K562 (cell line): ENCODE measurements around the gene KCNAB1. TPM values are rescaled to one million over a fixed set of nuclear protein-coding genes. Genes with fewer than 3 reads are reported as not detected.

Experiments
- ASH1L ChIP-seq: fragments of 450-650 bp; IDR thresholded peaks from 2 replicates; pipeline ENCODE4 v1.6.1; 2018; ENCODE audit warnings: borderline replicate concordance, mild to moderate bottlenecking, low read depth; ENCODE audit not compliant: partially characterized antibody
- CEBPG ChIP-seq, 3 experiments: fragments of 200-800 bp in 1 of 3; sonication (Bioruptor generic) in 1 of 3; sonication (generic) in 1 of 3; formaldehyde crosslinking in 1 of 3; IDR thresholded peaks in 2 of 3; conservative IDR thresholded peaks in 1 of 3; 2 replicates each; pipeline versions ENCODE4 v1.6.1 to v1.8.0; 2016 to 2022; ENCODE audit warnings: missing compliant biosample characterization in 2 of 3, missing genetic modification characterization in 2 of 3, mild to moderate bottlenecking in 1 of 3, missing genetic modification reagents in 1 of 3
- DACH1 ChIP-seq: fragments of 450-650 bp; IDR thresholded peaks from 2 replicates; pipeline ENCODE4 v1.6.1; 2018; ENCODE audit not compliant: partially characterized antibody
- ERF ChIP-seq: fragments of 450-650 bp; formaldehyde crosslinking; IDR thresholded peaks from 2 replicates; pipeline ENCODE4 v1.4.0; 2020; ENCODE audit warnings: mild to moderate bottlenecking, mixed read lengths
- MTA1 ChIP-seq: fragments of 450-650 bp; IDR thresholded peaks from 2 replicates; pipeline ENCODE4 v1.6.1; 2017; ENCODE audit warnings: borderline replicate concordance
- NFATC3 ChIP-seq: fragments of 450-650 bp; IDR thresholded peaks from 2 replicates; pipeline ENCODE4 v1.6.1; 2017; ENCODE audit warnings: mild to moderate bottlenecking
- NONO ChIP-seq, 2 experiments: fragments of 200-400 bp in 1 of 2; fragments of 450-650 bp in 1 of 2; formaldehyde crosslinking in 1 of 2; IDR thresholded peaks; 2 replicates each; pipeline ENCODE4 v1.6.1; 2017; ENCODE audit warnings: low read depth in 2 of 2, mild to moderate bottlenecking in 2 of 2, moderate library complexity in 2 of 2, low read length in 1 of 2
- NR2C1 ChIP-seq, 2 experiments: fragments of 450-650 bp; IDR thresholded peaks; 2 replicates each; pipeline ENCODE4 v1.6.1; 2017; ENCODE audit warnings: mild to moderate bottlenecking in 2 of 2, antibody characterized with exemption in 1 of 2, inconsistent platforms in 1 of 2, missing compliant biosample characterization in 1 of 2, missing genetic modification characterization in 1 of 2
- RCOR1 ChIP-seq, 2 experiments: IDR thresholded peaks; 2 replicates each; pipeline ENCODE4 v1.6.1; 2012; ENCODE audit warnings: low read depth in 2 of 2, low read length in 2 of 2, borderline replicate concordance in 1 of 2, improper control_type of control experiment in 1 of 2
- SIN3A ChIP-seq, 2 experiments: fragments of 150-350 bp in 1 of 2; IDR thresholded peaks; 2 replicates each; pipeline ENCODE4 v1.6.1; 2011 to 2016; ENCODE audit warnings: borderline replicate concordance in 2 of 2, low read depth in 2 of 2, low read length in 2 of 2, mild to moderate bottlenecking in 2 of 2, moderate library complexity in 2 of 2; ENCODE audit not compliant: control insufficient read depth in 1 of 2
- SIN3B ChIP-seq: fragments of 450-650 bp; IDR thresholded peaks from 2 replicates; pipeline ENCODE4 v1.6.1; 2017; ENCODE audit warnings: low read depth, mild to moderate bottlenecking, moderate library complexity
- TCF3 ChIP-seq: sonication (generic); formaldehyde crosslinking; IDR thresholded peaks from 2 replicates; pipeline ENCODE4 v1.4.0; 2020; ENCODE audit warnings: mild to moderate bottlenecking, missing genetic modification reagents
- TEAD1 ChIP-seq, 2 experiments: fragments of 450-650 bp in 1 of 2; sonication (generic) in 1 of 2; formaldehyde crosslinking; IDR thresholded peaks; 2 replicates each; pipeline versions ENCODE4 v1.4.0 to v1.8.0; 2020 to 2022; ENCODE audit warnings: mild to moderate bottlenecking in 2 of 2, missing genetic modification reagents in 1 of 2
- ZNF311 ChIP-seq: fragments of 250-450 bp; sonication (Bioruptor Pico); IDR thresholded peaks from 2 replicates; pipeline ENCODE4 v1.4.0; 2020; ENCODE audit warnings: mild to moderate bottlenecking, moderate library complexity
- polyA plus RNA-seq, 8 experiments: library from polyadenylated mRNA; depleted of rRNA in 4 of 8; stranded (reverse) in 5 of 8; unstranded in 3 of 8; fragments of >200 nt; fragmentation: Nextera tagmentation in 2 of 8; fragmentation: Illumina TruSeq in 1 of 8; extraction: Ambion mirVana in 2 of 8; extraction: Trizol in 1 of 8; gene quantifications; 2 replicates each; pipeline versions ENCODE4 v1.2.1 to v1.2.3, GENCODE V29; 2011 to 2014; ENCODE audit warnings: inconsistent platforms in 1 of 8, missing spikeins in 1 of 8
- total RNA-seq, 7 experiments: library from RNA; depleted of rRNA in 6 of 7; stranded (reverse); fragments of >200 nt in 6 of 7; fragmentation: Illumina TruSeq in 2 of 7; extraction: Trizol in 2 of 7; gene quantifications; 2 replicates each; pipeline versions ENCODE4 v1.2.1 to v1.2.3, GENCODE V29; 2011 to 2021; ENCODE audit warnings: low replicate concordance in 1 of 7
- TF ChIP-seq, protein P1 (sequence below): fragments of 250-450 bp; sonication (Bioruptor Pico); IDR thresholded peaks from 2 replicates; pipeline ENCODE4 v1.8.0; 2022; ENCODE audit warnings: moderate library complexity, mild to moderate bottlenecking, inconsistent platforms
- TF ChIP-seq, protein P2 (sequence below), 2 experiments: IDR thresholded peaks; 2 replicates each; pipeline ENCODE4 v1.6.1; 2012; ENCODE audit warnings: improper control_type of control experiment in 2 of 2, low read depth in 2 of 2, low read length in 2 of 2, borderline replicate concordance in 1 of 2
- TF ChIP-seq, protein P3 (sequence below): sonication (generic); formaldehyde crosslinking; IDR thresholded peaks from 2 replicates; pipeline ENCODE4 v1.9.0; 2022; ENCODE audit warnings: mild to moderate bottlenecking, missing genetic modification reagents
- TF ChIP-seq, protein P4 (sequence below): fragments of 250-450 bp; sonication (Bioruptor Pico); IDR thresholded peaks from 2 replicates; pipeline ENCODE4 v1.8.0; 2022; ENCODE audit warnings: moderate library complexity, mild to moderate bottlenecking, inconsistent platforms

KCNAB1 gene
- total and polyA plus RNA-seq, 9 of the 15 experiments (the other 6 are each of a cell fraction or from before 2014, with no cell fraction given), result 0.14 to 1.2 (median 0.51) TPM

DNA sequence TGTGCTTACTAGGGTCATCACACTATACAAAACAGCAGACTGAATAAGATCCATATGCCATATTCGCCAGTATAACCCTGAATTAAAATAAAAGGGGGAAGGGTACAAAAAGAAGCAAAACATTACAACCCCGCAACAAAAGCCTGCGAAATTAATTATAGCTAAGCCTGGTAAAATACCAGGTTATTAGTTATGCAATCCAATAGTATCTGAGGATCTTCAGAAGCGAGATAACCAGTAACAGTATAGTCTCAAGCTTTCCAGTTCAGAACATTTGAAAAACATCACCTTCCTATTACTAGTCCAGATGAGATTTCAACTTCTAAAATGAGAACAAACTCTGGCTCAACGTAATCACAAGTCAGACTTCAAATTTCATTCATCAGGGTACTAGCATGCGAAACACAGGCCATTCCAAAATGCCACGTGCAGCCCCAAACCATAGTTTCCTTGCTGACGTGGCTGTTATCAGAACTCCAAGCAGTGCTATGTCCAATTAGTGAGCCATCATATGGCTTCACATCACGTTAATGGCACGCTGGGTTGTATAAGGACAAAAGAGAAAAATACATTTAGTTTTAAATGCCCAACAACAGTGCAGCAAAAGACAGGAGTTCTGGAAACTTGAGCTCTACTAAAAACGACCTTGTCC is 433.5 kb downstream of the KCNAB1 start (continued):
- TF ChIP-seq NR2C1 (IDR thresholded peaks at IDR 0.05), result 0 out of 2 replicates have a peak, but pooled peaks have one; percentile 31
- peak; percentile 29; the same call in 1 of the 2 replicates for TF ChIP-seq NR2C1 (tag; IDR thresholded peaks at IDR 0.05)
- 0 out of 4 replicates have a peak, but pooled peaks of 1 of the 2 experiments have one; percentile 20 for TF ChIP-seq RCOR1 (IDR thresholded peaks at IDR 0.05; ENCODE audit: borderline replicate concordance in 1 of 2, low read depth in 2 of 2, low read length in 2 of 2)
- TF ChIP-seq SIN3B, result no peak
- no peak for TF ChIP-seq DACH1
- TF ChIP-seq, protein P1, sequence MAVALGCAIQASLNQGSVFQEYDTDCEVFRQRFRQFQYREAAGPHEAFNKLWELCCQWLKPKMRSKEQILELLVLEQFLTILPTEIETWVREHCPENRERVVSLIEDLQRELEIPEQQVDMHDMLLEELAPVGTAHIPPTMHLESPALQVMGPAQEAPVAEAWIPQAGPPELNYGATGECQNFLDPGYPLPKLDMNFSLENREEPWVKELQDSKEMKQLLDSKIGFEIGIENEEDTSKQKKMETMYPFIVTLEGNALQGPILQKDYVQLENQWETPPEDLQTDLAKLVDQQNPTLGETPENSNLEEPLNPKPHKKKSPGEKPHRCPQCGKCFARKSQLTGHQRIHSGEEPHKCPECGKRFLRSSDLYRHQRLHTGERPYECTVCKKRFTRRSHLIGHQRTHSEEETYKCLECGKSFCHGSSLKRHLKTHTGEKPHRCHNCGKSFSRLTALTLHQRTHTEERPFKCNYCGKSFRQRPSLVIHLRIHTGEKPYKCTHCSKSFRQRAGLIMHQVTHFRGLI (CRISPR knock-in tag), result no peak
- TF ChIP-seq MTA1, result no peak
- no peak for TF ChIP-seq NONO (IDR thresholded peaks at IDR 0.05; ENCODE audit: low read depth in 2 of 2, low read length in 1 of 2)
- TF ChIP-seq, protein P2, sequence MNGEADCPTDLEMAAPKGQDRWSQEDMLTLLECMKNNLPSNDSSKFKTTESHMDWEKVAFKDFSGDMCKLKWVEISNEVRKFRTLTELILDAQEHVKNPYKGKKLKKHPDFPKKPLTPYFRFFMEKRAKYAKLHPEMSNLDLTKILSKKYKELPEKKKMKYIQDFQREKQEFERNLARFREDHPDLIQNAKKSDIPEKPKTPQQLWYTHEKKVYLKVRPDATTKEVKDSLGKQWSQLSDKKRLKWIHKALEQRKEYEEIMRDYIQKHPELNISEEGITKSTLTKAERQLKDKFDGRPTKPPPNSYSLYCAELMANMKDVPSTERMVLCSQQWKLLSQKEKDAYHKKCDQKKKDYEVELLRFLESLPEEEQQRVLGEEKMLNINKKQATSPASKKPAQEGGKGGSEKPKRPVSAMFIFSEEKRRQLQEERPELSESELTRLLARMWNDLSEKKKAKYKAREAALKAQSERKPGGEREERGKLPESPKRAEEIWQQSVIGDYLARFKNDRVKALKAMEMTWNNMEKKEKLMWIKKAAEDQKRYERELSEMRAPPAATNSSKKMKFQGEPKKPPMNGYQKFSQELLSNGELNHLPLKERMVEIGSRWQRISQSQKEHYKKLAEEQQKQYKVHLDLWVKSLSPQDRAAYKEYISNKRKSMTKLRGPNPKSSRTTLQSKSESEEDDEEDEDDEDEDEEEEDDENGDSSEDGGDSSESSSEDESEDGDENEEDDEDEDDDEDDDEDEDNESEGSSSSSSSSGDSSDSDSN (IDR thresholded peaks at IDR 0.05; ENCODE audit: borderline replicate concordance in 1 of 2, low read depth in 2 of 2, low read length in 2 of 2), result no peak
- TF ChIP-seq ERF, result no peak
- TF ChIP-seq TCF3 (CRISPR knock-in tag), result peak; percentile 41; the same call in 1 of the 2 replicates
- TF ChIP-seq, protein P3, sequence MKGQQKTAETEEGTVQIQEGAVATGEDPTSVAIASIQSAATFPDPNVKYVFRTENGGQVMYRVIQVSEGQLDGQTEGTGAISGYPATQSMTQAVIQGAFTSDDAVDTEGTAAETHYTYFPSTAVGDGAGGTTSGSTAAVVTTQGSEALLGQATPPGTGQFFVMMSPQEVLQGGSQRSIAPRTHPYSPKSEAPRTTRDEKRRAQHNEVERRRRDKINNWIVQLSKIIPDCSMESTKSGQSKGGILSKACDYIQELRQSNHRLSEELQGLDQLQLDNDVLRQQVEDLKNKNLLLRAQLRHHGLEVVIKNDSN (CRISPR knock-in tag), result peak; percentile 56; the same call in 1 of the 2 replicates
- no peak for TF ChIP-seq NFATC3
- TF ChIP-seq TEAD1 (CRISPR knock-in tag; IDR thresholded peaks at IDR 0.05), result no peak
- no peak for TF ChIP-seq ZNF311 (CRISPR knock-in tag)
- no peak for TF ChIP-seq CEBPG (CRISPR knock-in tag; IDR thresholded peaks at IDR 0.05)
- peak in 1 of 2 experiments; percentile 45; a peak in 2 of 4 replicates for TF ChIP-seq CEBPG (tag; conservative IDR thresholded peaks at IDR 0.05 in 1 of 2, IDR thresholded peaks at IDR 0.05 in 1 of 2)
- peak in 1 of 2 experiments; percentile 79; a peak in 1 of 4 replicates for TF ChIP-seq SIN3A (IDR thresholded peaks at IDR 0.05; ENCODE audit: borderline replicate concordance in 2 of 2, control insufficient read depth in 1 of 2, low read depth in 2 of 2, low read length in 2 of 2)
- TF ChIP-seq, protein P4, sequence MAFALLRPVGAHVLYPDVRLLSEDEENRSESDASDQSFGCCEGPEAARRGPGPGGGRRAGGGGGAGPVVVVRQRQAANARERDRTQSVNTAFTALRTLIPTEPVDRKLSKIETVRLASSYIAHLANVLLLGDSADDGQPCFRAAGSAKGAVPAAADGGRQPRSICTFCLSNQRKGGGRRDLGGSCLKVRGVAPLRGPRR, result no peak
- TF ChIP-seq ASH1L, result peak; percentile 8
